Measurements from ENCODE around the gene KCNJ1. TPM values are rescaled to one million over a fixed set of nuclear protein-coding genes. Genes with fewer than 3 reads are reported as not detected.

The KCNJ1 gene
- total RNA-seq, 4 donors from 2014 or later = not detected

GRCh38 chr11:128884703-128885338 is 17.7 kb upstream of the KCNJ1 start:
- Histone ChIP-seq H3K4me3 (no peak overlapping the region), H3K9me3 (no peaks in the 10 kb centered on the region), H3K36me3 (no peaks in the 10 kb centered on the region), H3K4me1 (no peaks in the 10 kb centered on the region), H3K27me3 (peaks cover 0 to 2% of the 10 kb centered on the region in 2 donors), H3K27ac (no peak overlapping the region)
- DNase-seq = peak in 2 of 3 donors; percentile 42 to 81
- TF ChIP-seq POLR2A (IDR thresholded peaks at IDR 0.05) (no peak), CTCF (IDR thresholded peaks at IDR 0.05) (peak; percentile 48 to 94 (median 86))

- H3K36me3 ChIP-seq = no peaks in the 10 kb centered on the region
- TF ChIP-seq CTCF (IDR thresholded peaks at IDR 0.05) = no peak
- TF ChIP-seq POLR2A (IDR thresholded peaks at IDR 0.05) = no peak
- no peak overlapping the region for H3K4me3 ChIP-seq
- H3K27me3 ChIP-seq = no peaks in the 10 kb centered on the region
- no peak overlapping the region for H3K27ac ChIP-seq
- H3K4me1 ChIP-seq = no peaks in the 10 kb centered on the region
- no peaks in the 10 kb centered on the region for H3K9me3 ChIP-seq
- peak in 1 of 3 donors; percentile 4 for DNase-seq
Measured at GRCh38 chr11:128884054-128884453, 17.0 kb upstream of the KCNJ1 start.

GRCh38 chr11:128882451-128882850 is 15.4 kb upstream of the KCNJ1 start:
- peak in 1 of 3 donors; percentile 18 for DNase-seq
- TF ChIP-seq POLR2A (IDR thresholded peaks at IDR 0.05) (no peak), CTCF (IDR thresholded peaks at IDR 0.05) (no peak)

GRCh38 chr11:128881221-128881620 is 14.1 kb upstream of the KCNJ1 start:
- peak in 1 of 3 donors; percentile 4 for DNase-seq
- Histone ChIP-seq H3K4me3 (no peak overlapping the region), H3K27ac (no peak overlapping the region), H3K36me3 (no peaks in the 10 kb centered on the region), H3K27me3 (no peaks in the 10 kb centered on the region), H3K9me3 (no peaks in the 10 kb centered on the region), H3K4me1 (no peaks in the 10 kb centered on the region)
- no peak for TF ChIP-seq CTCF (IDR thresholded peaks at IDR 0.05)
- no peak for TF ChIP-seq POLR2A (IDR thresholded peaks at IDR 0.05)

More at GRCh38 chr11:128882451-128882850, 15.4 kb upstream of the KCNJ1 start:
- H3K36me3 ChIP-seq = no peaks in the 10 kb centered on the region
- H3K27ac ChIP-seq = no peak overlapping the region
- H3K4me1 ChIP-seq = no peaks in the 10 kb centered on the region
- H3K4me3 ChIP-seq = no peak overlapping the region
- no peaks in the 10 kb centered on the region for H3K27me3 ChIP-seq
- no peaks in the 10 kb centered on the region for H3K9me3 ChIP-seq

- no peaks in the 10 kb centered on the region for H3K36me3 ChIP-seq
- H3K4me3 ChIP-seq = no peak overlapping the region
- H3K27me3 ChIP-seq = no peaks in the 10 kb centered on the region
- no peak overlapping the region for H3K27ac ChIP-seq
- DNase-seq = peak in 1 of 3 donors; percentile 26
- H3K9me3 ChIP-seq = no peaks in the 10 kb centered on the region
- H3K4me1 ChIP-seq = no peaks in the 10 kb centered on the region
- TF ChIP-seq CTCF (IDR thresholded peaks at IDR 0.05) = no peak
Measured at GRCh38 chr11:128879817-128880216, 12.7 kb upstream of the KCNJ1 start.
